ENCODE data around the gene PLCG1.

The PLCG1 gene

GRCh38 chr20:41222703-41223102 lies 85.4 kb downstream of the PLCG1 start:
- no peak overlapping the region for H3K4me3 ChIP-seq (ENCODE audit: low read depth, low read length)
- TF ChIP-seq CTCF (conservative IDR thresholded peaks at IDR 0.05; ENCODE audit: low read depth, low read length) = no peak
- DNase-seq (ENCODE audit: low read depth) = peak; percentile 66

DNA sequence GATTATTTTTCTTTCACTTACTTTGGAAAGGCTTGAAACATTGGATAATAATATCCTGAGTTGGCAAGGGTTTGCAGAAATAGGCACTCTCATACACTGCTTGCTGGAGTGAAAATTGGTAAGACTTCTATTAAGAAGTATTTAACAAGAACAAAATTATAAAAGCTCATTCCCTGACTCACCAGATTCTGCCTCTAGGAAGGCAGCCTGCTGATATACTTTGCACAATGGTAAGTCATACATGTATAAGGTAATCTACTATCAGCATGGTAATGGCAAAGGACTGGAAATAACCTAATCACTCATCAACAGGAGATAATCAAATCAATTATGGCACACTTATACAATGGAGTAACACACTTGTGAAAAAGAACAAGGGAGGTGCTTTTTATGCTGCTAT lies 85.8 kb downstream of the PLCG1 start:
- TF ChIP-seq CTCF (conservative IDR thresholded peaks at IDR 0.05; ENCODE audit: low read depth, low read length) = no peak
- H3K4me3 ChIP-seq (ENCODE audit: low read depth, low read length) = no peak overlapping the region
- peak; percentile 55 for DNase-seq (ENCODE audit: low read depth)

GRCh38 chr20:41224281-41224680 lies 86.9 kb downstream of the PLCG1 start:
- H3K4me3 ChIP-seq (ENCODE audit: low read depth, low read length) = no peak overlapping the region
- TF ChIP-seq CTCF (conservative IDR thresholded peaks at IDR 0.05; ENCODE audit: low read depth, low read length) = no peak
- no peak for DNase-seq (ENCODE audit: low read depth)

DNA sequence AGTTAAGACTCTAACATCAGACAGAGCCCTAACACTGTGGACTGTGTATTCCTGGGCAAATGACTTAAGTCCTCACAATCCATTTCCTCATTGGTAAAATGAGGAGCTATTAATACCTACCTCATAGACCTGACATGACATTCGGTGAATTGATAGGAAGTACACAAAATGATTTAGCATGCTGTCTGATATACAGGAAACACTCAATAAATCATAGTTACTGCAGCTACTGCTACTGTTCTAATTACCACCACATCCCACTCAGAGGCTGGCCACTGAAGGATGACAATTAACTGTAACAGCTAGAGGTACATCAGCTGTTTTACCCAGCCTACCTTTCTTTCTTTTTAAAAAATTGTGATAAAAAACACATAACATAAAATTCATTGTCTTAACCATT lies 87.7 kb downstream of the PLCG1 start:
- no peak for TF ChIP-seq CTCF (conservative IDR thresholded peaks at IDR 0.05; ENCODE audit: low read depth, low read length)
- DNase-seq (ENCODE audit: low read depth) = no peak
- H3K4me3 ChIP-seq (ENCODE audit: low read depth, low read length) = no peak overlapping the region

- DNase-seq (ENCODE audit: low read depth) = no peak
- no peak overlapping the region for H3K4me3 ChIP-seq (ENCODE audit: low read depth, low read length)
- TF ChIP-seq CTCF (conservative IDR thresholded peaks at IDR 0.05; ENCODE audit: low read depth, low read length) = no peak
Observed at GRCh38 chr20:41226426-41226825, 89.1 kb downstream of the PLCG1 start.

All from choroid plexus epithelial cell (primary cell).